Activated CD4-positive, alpha-beta T cell treated with anti-CD3 and anti-CD28 coated beads for 4 hours (primary cell): ENCODE data around the gene GIPC3.

Experiments used
- DNase-seq, 2 donors: peaks; one replicate each; pipeline ENCODE4 v3.0.0-alpha.2; 2020

Gene GIPC3

GRCh38 chr19:3638208-3639193 lies 53.2 kb downstream of the GIPC3 start:
- no peak for DNase-seq

GRCh38 chr19:3639479-3639878 lies 54.2 kb downstream of the GIPC3 start:
- DNase-seq, result no peak

GRCh38 chr19:3641515-3642269 lies 56.4 kb downstream of the GIPC3 start:
- no peak for DNase-seq

- no peak for DNase-seq
These were observed 57.0 kb downstream of the GIPC3 start for GRCh38 chr19:3642296-3642695.
